Measurements from ENCODE around the gene CRACR2B. TPM values are rescaled to one million over a fixed set of nuclear protein-coding genes. Genes with fewer than 3 reads are reported as not detected.

The CRACR2B gene
- total and polyA plus RNA-seq, 10 of the 15 experiments (the other 5 are each of a cell fraction or from before 2014, with no cell fraction given): 0.10 to 33.7 (median 12.7) TPM

- TF ChIP-seq MYB (IDR thresholded peaks at IDR 0.05; ENCODE audit: borderline replicate concordance, low read depth, low read length): no peak
- no peak for TF ChIP-seq ZNF274 (IDR thresholded peaks at IDR 0.05; ENCODE audit: insufficient read depth, insufficient read length)
- TF ChIP-seq E2F4 (IDR thresholded peaks at IDR 0.05; ENCODE audit: low read depth, low read length): no peak
- no peak for TF ChIP-seq BRCA1 (IDR thresholded peaks at IDR 0.05; ENCODE audit: low read depth, low read length)
- no peak for TF ChIP-seq CBFB (IDR thresholded peaks at IDR 0.05; ENCODE audit: low read depth)
Observed at GRCh38 chr11:847876-848275, 20.2 kb downstream of the CRACR2B start (continued).

DNA sequence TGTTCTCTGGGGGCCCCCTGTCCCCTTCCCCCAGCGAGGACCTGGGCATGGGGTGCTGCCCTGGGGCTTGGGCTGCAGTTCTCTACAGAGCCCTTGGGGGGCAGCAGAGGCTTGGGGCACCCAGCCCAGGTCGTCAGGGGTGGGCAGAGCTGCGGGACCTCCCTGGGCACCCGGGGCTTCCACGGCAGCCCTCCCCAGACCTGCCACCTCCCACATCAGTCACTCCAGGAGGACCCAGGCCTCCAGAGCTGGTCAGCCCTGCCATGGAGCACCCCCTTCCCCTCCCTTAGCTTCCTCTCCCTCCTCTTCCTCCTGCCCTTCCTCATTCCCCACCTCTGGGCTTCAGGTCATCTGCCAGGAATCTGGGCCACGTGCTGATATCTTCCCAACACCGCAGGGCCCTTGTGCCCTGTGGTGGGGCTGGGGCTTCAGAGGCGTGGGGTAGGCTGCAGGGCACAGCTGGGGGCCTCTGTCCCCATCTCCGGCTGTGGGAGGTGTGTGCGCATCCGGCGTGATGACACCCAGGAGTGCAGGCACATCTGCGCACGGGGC is 20.7 kb downstream of the CRACR2B start:
- no peak for FAIRE-seq
- SMC1A ChIA-PET (ENCODE audit: uncharacterized antibody, unreplicated experiment): no interaction called here
- H3K4me2 ChIP-seq (ENCODE audit: control insufficient read depth, insufficient read depth): no peak overlapping the region
- TF ChIP-seq RBBP5 (conservative IDR thresholded peaks at IDR 0.05) (no peak), YY1 (IDR thresholded peaks at IDR 0.05; ENCODE audit: low read depth, low read length) (peak; percentile 21; the same call in 1 of the 2 replicates), CREM (IDR thresholded peaks at IDR 0.05; ENCODE audit: low read depth) (no peak), BHLHE40 (IDR thresholded peaks at IDR 0.05; ENCODE audit: borderline replicate concordance in 1 of 2, low read depth in 2 of 2, low read length in 1 of 2) (no peak), RELB (IDR thresholded peaks at IDR 0.05; ENCODE audit: low read depth) (no peak), GATAD2B (conservative IDR thresholded peaks at IDR 0.05; ENCODE audit: low read depth) (peak; percentile 40; the same call in 1 of the 2 replicates), RUNX3 (IDR thresholded peaks at IDR 0.05; ENCODE audit: low read length) (no peak), IRF4 (IDR thresholded peaks at IDR 0.05; ENCODE audit: low read depth, low read length) (no peak), IRF5 (IDR thresholded peaks at IDR 0.05; ENCODE audit: borderline replicate concordance) (no peak), CTCF (IDR thresholded peaks at IDR 0.05 in 2 of 3, conservative IDR thresholded peaks at IDR 0.05 in 1 of 3; ENCODE audit: control insufficient read depth in 2 of 3, extremely low read depth in 1 of 3, insufficient read depth in 1 of 3, low read depth in 3 of 3, low read length in 3 of 3) (peak; percentile 80 to 98 (median 86)), SMC3 (IDR thresholded peaks at IDR 0.05; ENCODE audit: borderline replicate concordance, low read length) (peak; percentile 59), HDAC2 (IDR thresholded peaks at IDR 0.05) (no peak), BRCA1 (IDR thresholded peaks at IDR 0.05; ENCODE audit: low read depth, low read length) (no peak)

More for the DNA sequence above, 20.7 kb downstream of the CRACR2B start:
- intact Hi-C loops (cut with micrococcal nuclease; ENCODE audit: unreplicated experiment) (loop anchor here (1.0 kb wide), 1 partner anchor 203 kb away; no protein-coding TSS in a partner anchor), in situ Hi-C loops (cut with MboI) (loop anchor here (10.0 kb wide), 2 partner anchors 206 to 1006 kb away; partner anchors contain the start of gene LSP1)
- Histone ChIP-seq H3K27me3 (replicated peaks in 1 of 2; ENCODE audit: control insufficient read depth in 2 of 2, insufficient read depth in 2 of 2, low read length in 1 of 2) (no peaks in the 10 kb centered on the region; a peak in 1 of 4 replicates), H2AFZ (ENCODE audit: control insufficient read depth, low read depth, low read length) (no peak overlapping the region), H3K36me3 (ENCODE audit: control insufficient read depth in 2 of 2, insufficient read depth in 2 of 2, low read length in 1 of 2) (no peaks in the 10 kb centered on the region), H3K4me3 (no peak overlapping the region), H3K79me2 (ENCODE audit: control insufficient read depth, insufficient read depth, low read length) (no peaks in the 10 kb centered on the region), H3K9me3 (replicated peaks; ENCODE audit: control insufficient read depth, insufficient read depth, low read length) (no peaks in the 10 kb centered on the region), H3K4me1 (ENCODE audit: control insufficient read depth, insufficient read depth, low read length) (peaks cover 8% of the 10 kb centered on the region), H4K20me1 (ENCODE audit: control insufficient read depth, insufficient read depth) (no peaks in the 10 kb centered on the region), H3K27ac (ENCODE audit: control insufficient read depth, insufficient read depth) (no peak overlapping the region), H3K9ac (ENCODE audit: control insufficient read depth, insufficient read depth, low read length) (no peak overlapping the region)
- RAD21 ChIA-PET (ENCODE audit: unreplicated experiment): interaction anchor here (0.8 to 1.1 kb wide), 2 partner anchors 202 to 203 kb away, joined by 3 read pairs; no protein-coding TSS in a partner anchor
- WGBS (ENCODE audit: insufficient coverage, insufficient replicate concordance, low lambda C conversion rate, missing lambda C conversion rate): 11% methylated on average over 14 of the region's 14 CpGs
- DNase-seq (ENCODE audit: low read depth, low spot score): no peak
- POLR2A ChIA-PET: no interaction called here
- ATAC-seq: peak; percentile 72
- BruUV-seq (replicated peaks): no TSS peak
- CTCF ChIA-PET: interaction anchor here (0.6 to 3.4 kb wide), 7 partner anchors 18 to 205 kb away, joined by 3 to 23 read pairs (median 3); no protein-coding TSS in a partner anchor
